HTR-8/SVneo (cell line): Measurements from ENCODE around the gene CLEC4F.

Source experiments
- DNase-seq: peaks from one replicate; pipeline ENCODE4 v3.0.0; 2011; ENCODE audit warnings: low spot score, mixed read lengths; ENCODE audit not compliant: insufficient read length
- FAIRE-seq: peaks from 2 replicates; lab custom pipeline; 2011; peaks lifted over from hg19 to GRCh38; lab: Jason Lieb, UNC

Gene CLEC4F

GRCh38 chr2:70790136-70790828 lies 30.1 kb downstream of the CLEC4F start, which contains the start of gene FIGLA:
Gene FIGLA, minus strand, starts transcription at chr2:70790643. Its CDS starts 5 bp downstream, at chr2:70790638.
- DNase-seq: no peak
- no peak for FAIRE-seq

GRCh38 chr2:70789304-70790135 lies 30.9 kb downstream of the CLEC4F start:
- peak; percentile 83 for DNase-seq

GRCh38 chr2:70785137-70785911 lies 35.1 kb downstream of the CLEC4F start:
- DNase-seq (peak; percentile 55), FAIRE-seq (peak; percentile 46)

More at GRCh38 chr2:70789304-70790135, 30.9 kb downstream of the CLEC4F start:
- FAIRE-seq: peak; percentile 94

GRCh38 chr2:70784320-70784719 lies 36.1 kb downstream of the CLEC4F start:
- DNase-seq (no peak), FAIRE-seq (no peak)

- FAIRE-seq (no peak), DNase-seq (peak; percentile 27)
Measured at GRCh38 chr2:70779911-70780545, 40.4 kb downstream of the CLEC4F start.

GRCh38 chr2:70779491-70779890 lies 40.9 kb downstream of the CLEC4F start:
- FAIRE-seq (no peak), DNase-seq (no peak)

- DNase-seq: no peak
- no peak for FAIRE-seq
Measured at GRCh38 chr2:70778676-70779075, 41.7 kb downstream of the CLEC4F start.

GRCh38 chr2:70777450-70777849 lies 42.9 kb downstream of the CLEC4F start:
- FAIRE-seq (no peak), DNase-seq (no peak)

- DNase-seq (no peak), FAIRE-seq (no peak)
Measured at GRCh38 chr2:70776266-70776665, 44.1 kb downstream of the CLEC4F start.

- FAIRE-seq: no peak
- no peak for DNase-seq
Measured at GRCh38 chr2:70775141-70775540, 45.3 kb downstream of the CLEC4F start.

- no peak for DNase-seq
- no peak for FAIRE-seq
Measured at GRCh38 chr2:70772486-70773155, 47.8 kb downstream of the CLEC4F start.

- DNase-seq: no peak
- FAIRE-seq: no peak
Measured at GRCh38 chr2:70771446-70771845, 49.0 kb downstream of the CLEC4F start.

- DNase-seq: no peak
- FAIRE-seq: no peak
Measured at GRCh38 chr2:70769450-70769849, 50.9 kb downstream of the CLEC4F start.

GRCh38 chr2:70768590-70769085 lies 51.8 kb downstream of the CLEC4F start:
- FAIRE-seq (no peak), DNase-seq (no peak)

GRCh38 chr2:70767699-70768589 lies 52.5 kb downstream of the CLEC4F start, which contains the start of gene ADD2:
Gene ADD2, minus strand, starts transcription at chr2:70768200. Its CDS starts 61,792 bp downstream, at chr2:70706408.
- DNase-seq: peak; percentile 72
- peak; percentile 51 for FAIRE-seq

GRCh38 chr2:70767079-70767698 lies 53.2 kb downstream of the CLEC4F start:
- FAIRE-seq (peak; percentile 36), DNase-seq (peak; percentile 25)

- FAIRE-seq: peak; percentile 44
- no peak for DNase-seq
Measured at GRCh38 chr2:70766357-70767078, 53.9 kb downstream of the CLEC4F start.
